Fibroblast of lung (primary cell): ENCODE results near the gene DCUN1D2. TPM values are rescaled to one million over a fixed set of nuclear protein-coding genes. Genes with fewer than 3 reads are reported as not detected.

Source experiments
- DNase-seq, 2 donors: peaks; one replicate each; pipeline versions ENCODE4 v3.0.0 to v3.0.0-alpha.2; 2010; ENCODE audit warnings: low read depth in 2 of 2
- H2AFZ ChIP-seq: 2 replicates; pipeline ENCODE4 v1.5.1; 2012; ENCODE audit warnings: low read length, control low read depth, inconsistent platforms
- H3K27ac ChIP-seq: 2 replicates; pipeline ENCODE4 v1.5.1; 2011; ENCODE audit warnings: low read length, control low read depth; ENCODE audit not compliant: insufficient read depth
- H3K27me3 ChIP-seq: 2 replicates; pipeline ENCODE4 v1.5.1; 2011; ENCODE audit warnings: mild to moderate bottlenecking, low read length; ENCODE audit not compliant: control insufficient read depth, insufficient read depth
- H3K36me3 ChIP-seq: 2 replicates; pipeline ENCODE4 v1.5.1; 2011; ENCODE audit warnings: low read length; ENCODE audit not compliant: control insufficient read depth, insufficient read depth
- H3K4me1 ChIP-seq: 2 replicates; pipeline ENCODE4 v1.5.1; 2011; ENCODE audit warnings: low read length; ENCODE audit not compliant: control insufficient read depth, insufficient read depth; ENCODE audit errors: extremely low read depth
- H3K4me2 ChIP-seq: 2 replicates; pipeline ENCODE4 v1.5.1; 2011; ENCODE audit warnings: low read length, control low read depth; ENCODE audit not compliant: insufficient read depth; ENCODE audit errors: extremely low read depth
- H3K4me3 ChIP-seq, 4 experiments: fragments of 200-600 bp in 1 of 4; sonication (generic) in 1 of 4; replicated peaks in 1 of 4; 2 replicates each; pipeline ENCODE4 v1.5.1; 2011 to 2016; ENCODE audit warnings: low read length in 4 of 4, low read depth in 3 of 4, mild to moderate bottlenecking in 3 of 4, control low read depth in 2 of 4, inconsistent platforms in 1 of 4, mixed read lengths in 1 of 4; ENCODE audit not compliant: insufficient read depth in 1 of 4; ENCODE audit errors: control extremely low read depth in 1 of 4
- H3K79me2 ChIP-seq: 2 replicates; pipeline ENCODE4 v1.5.1; 2012; ENCODE audit warnings: mild to moderate bottlenecking, low read length, inconsistent platforms; ENCODE audit not compliant: control insufficient read depth, insufficient read depth
- H3K9ac ChIP-seq: 2 replicates; pipeline ENCODE4 v1.5.1; 2011; ENCODE audit warnings: mild to moderate bottlenecking, low read length, control low read depth; ENCODE audit not compliant: insufficient read depth
- H3K9me3 ChIP-seq: 2 replicates; pipeline ENCODE4 v1.5.1; 2012; ENCODE audit warnings: low read depth, low read length; ENCODE audit not compliant: control insufficient read depth, insufficient read depth
- H4K20me1 ChIP-seq: 2 replicates; pipeline ENCODE4 v1.5.1; 2011; ENCODE audit warnings: low read length; ENCODE audit not compliant: control insufficient read depth, insufficient read depth; ENCODE audit errors: extremely low read depth
- EZH2 ChIP-seq: IDR thresholded peaks from 2 replicates; pipeline ENCODE4 v1.5.1; 2012; ENCODE audit warnings: low read length, control low read depth, mild to moderate bottlenecking; ENCODE audit errors: missing control alignments
- polyA plus RNA-seq, 2 donors: library from polyadenylated mRNA; depleted of rRNA in 1 of 2; stranded (reverse) in 1 of 2; unstranded in 1 of 2; fragments of >200 nt; gene quantifications; 2 replicates each; pipeline ENCODE4 v1.2.1, GENCODE V29; 2011 to 2012; ENCODE audit warnings: missing spikeins in 1 of 2
- total RNA-seq: library from RNA; depleted of rRNA; stranded (reverse); fragments of >200 nt; gene quantifications from 2 replicates; pipeline ENCODE4 v1.2.1, GENCODE V29; 2014
- TF ChIP-seq, protein P1 (sequence below), 2 donors: IDR thresholded peaks in 1 of 2; conservative IDR thresholded peaks in 1 of 2; 1 replicate in 1 of 2; 2 replicates in 1 of 2; pipeline ENCODE4 v1.5.1; 2011 to 2012; ENCODE audit warnings: low read length in 2 of 2, control low read depth in 1 of 2, inconsistent platforms in 1 of 2, low read depth in 1 of 2, mild to moderate bottlenecking in 1 of 2

Gene DCUN1D2
- total and polyA plus RNA-seq, 2 donors (not counting 1 experiment from before 2014, with no cell fraction given): 10.7 to 11.6 TPM

- Histone ChIP-seq H2AFZ (no peak within 1 kb of the TSS), H3K79me2 (no peaks in the 10 kb centered on the region), H3K4me1 (no peaks in the 10 kb centered on the region), H3K36me3 (peaks cover 12% of the 10 kb centered on the region), H3K9me3 (no peaks in the 10 kb centered on the region), H3K27ac (no peak within 1 kb of the TSS), H4K20me1 (no peaks in the 10 kb centered on the region), H3K4me3 (no peak within 1 kb of the TSS), H3K9ac (no peak within 1 kb of the TSS), H3K4me2 (no peak within 1 kb of the TSS), H3K27me3 (no peaks in the 10 kb centered on the region)
- DNase-seq: no peak
- TF ChIP-seq EZH2: no peak
- TF ChIP-seq, protein P1, sequence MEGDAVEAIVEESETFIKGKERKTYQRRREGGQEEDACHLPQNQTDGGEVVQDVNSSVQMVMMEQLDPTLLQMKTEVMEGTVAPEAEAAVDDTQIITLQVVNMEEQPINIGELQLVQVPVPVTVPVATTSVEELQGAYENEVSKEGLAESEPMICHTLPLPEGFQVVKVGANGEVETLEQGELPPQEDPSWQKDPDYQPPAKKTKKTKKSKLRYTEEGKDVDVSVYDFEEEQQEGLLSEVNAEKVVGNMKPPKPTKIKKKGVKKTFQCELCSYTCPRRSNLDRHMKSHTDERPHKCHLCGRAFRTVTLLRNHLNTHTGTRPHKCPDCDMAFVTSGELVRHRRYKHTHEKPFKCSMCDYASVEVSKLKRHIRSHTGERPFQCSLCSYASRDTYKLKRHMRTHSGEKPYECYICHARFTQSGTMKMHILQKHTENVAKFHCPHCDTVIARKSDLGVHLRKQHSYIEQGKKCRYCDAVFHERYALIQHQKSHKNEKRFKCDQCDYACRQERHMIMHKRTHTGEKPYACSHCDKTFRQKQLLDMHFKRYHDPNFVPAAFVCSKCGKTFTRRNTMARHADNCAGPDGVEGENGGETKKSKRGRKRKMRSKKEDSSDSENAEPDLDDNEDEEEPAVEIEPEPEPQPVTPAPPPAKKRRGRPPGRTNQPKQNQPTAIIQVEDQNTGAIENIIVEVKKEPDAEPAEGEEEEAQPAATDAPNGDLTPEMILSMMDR (conservative IDR thresholded peaks at IDR 0.05 in 1 of 2, IDR thresholded peaks at IDR 0.05 in 1 of 2; ENCODE audit: low read depth in 1 of 2, low read length in 2 of 2): no peak
Observed at GRCh38 chr13:113452942-113453901, 37.3 kb downstream of the DCUN1D2 start, which contains the start of gene ADPRHL1. ADPRHL1 (minus strand) TSS chr13:113453488; CDS start chr13:113453437, 51 bp downstream.

DNA sequence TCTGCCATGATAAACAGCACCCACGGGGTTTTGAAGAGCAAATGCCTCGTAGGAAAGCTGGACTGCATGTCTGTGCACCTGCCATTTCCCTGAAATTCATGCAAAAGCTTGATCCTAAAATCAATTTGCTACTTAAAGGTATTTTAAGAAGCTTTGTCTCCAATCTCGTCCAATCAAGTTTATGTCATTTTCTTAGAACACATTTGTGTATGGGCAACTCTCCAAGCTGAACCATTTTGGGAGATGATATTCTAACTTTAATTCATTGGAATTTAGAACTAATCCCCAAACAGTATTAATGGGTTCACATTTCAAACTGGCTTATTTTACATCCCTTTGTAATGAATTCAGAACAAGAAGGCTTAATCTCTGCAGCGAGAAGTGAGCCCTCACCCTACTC lies 38.0 kb downstream of the DCUN1D2 start:
- Histone ChIP-seq H3K4me2 (no peak overlapping the region), H3K79me2 (no peaks in the 10 kb centered on the region), H3K36me3 (peaks cover 12% of the 10 kb centered on the region), H3K9ac (no peak overlapping the region), H4K20me1 (no peaks in the 10 kb centered on the region), H2AFZ (no peak overlapping the region), H3K4me3 (no peak overlapping the region), H3K4me1 (no peaks in the 10 kb centered on the region), H3K27ac (no peak overlapping the region), H3K9me3 (no peaks in the 10 kb centered on the region), H3K27me3 (no peaks in the 10 kb centered on the region)
- TF ChIP-seq, protein P1 (conservative IDR thresholded peaks at IDR 0.05 in 1 of 2, IDR thresholded peaks at IDR 0.05 in 1 of 2; ENCODE audit: low read depth in 1 of 2, low read length in 2 of 2): no peak
- TF ChIP-seq EZH2: no peak
- no peak for DNase-seq

DNA sequence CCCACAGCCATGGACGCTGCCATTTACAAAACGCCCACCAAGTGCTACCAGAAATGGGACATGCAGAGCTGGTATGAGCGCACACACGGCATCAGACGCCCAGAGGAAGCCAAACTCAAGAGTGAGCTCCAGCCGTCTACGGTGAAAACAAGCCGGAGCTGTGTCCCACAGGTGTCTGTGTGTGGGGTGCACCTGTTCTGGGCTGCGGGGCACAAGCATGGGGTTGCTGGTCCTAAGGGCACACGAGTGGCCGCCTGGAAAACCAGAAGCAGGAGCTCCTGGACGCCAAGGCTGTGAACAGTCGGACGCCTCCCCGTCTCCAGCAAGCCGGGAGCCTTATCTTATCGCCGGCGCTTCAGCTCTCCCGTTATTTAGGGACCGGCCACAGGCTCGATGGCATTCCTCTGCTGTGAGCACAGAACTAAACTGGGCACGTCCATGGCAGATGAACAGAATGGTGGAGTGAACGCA lies 38.5 kb downstream of the DCUN1D2 start:
- no peaks in the 10 kb centered on the region for H3K27me3 ChIP-seq
- no peak overlapping the region for H3K27ac ChIP-seq
- H3K9ac ChIP-seq: no peak overlapping the region
- H3K9me3 ChIP-seq: no peaks in the 10 kb centered on the region
- H3K4me2 ChIP-seq: no peak overlapping the region
- TF ChIP-seq, protein P1 (conservative IDR thresholded peaks at IDR 0.05 in 1 of 2, IDR thresholded peaks at IDR 0.05 in 1 of 2; ENCODE audit: low read depth in 1 of 2, low read length in 2 of 2): no peak
- TF ChIP-seq EZH2: no peak
- peaks cover 12% of the 10 kb centered on the region for H3K36me3 ChIP-seq
- no peaks in the 10 kb centered on the region for H3K79me2 ChIP-seq
- H4K20me1 ChIP-seq: no peaks in the 10 kb centered on the region
- H3K4me3 ChIP-seq: no peak overlapping the region
- no peak for DNase-seq
- no peak overlapping the region for H2AFZ ChIP-seq
- no peaks in the 10 kb centered on the region for H3K4me1 ChIP-seq
